CD4-positive, alpha-beta T cell treated with Interleukin-21 for 1 hour (primary cell): Measurements from ENCODE around the gene KISS1.

ENCODE experiments used
- DNase-seq: peaks from one replicate; pipeline ENCODE4 v3.0.0-alpha.2; 2020

Gene KISS1

DNA sequence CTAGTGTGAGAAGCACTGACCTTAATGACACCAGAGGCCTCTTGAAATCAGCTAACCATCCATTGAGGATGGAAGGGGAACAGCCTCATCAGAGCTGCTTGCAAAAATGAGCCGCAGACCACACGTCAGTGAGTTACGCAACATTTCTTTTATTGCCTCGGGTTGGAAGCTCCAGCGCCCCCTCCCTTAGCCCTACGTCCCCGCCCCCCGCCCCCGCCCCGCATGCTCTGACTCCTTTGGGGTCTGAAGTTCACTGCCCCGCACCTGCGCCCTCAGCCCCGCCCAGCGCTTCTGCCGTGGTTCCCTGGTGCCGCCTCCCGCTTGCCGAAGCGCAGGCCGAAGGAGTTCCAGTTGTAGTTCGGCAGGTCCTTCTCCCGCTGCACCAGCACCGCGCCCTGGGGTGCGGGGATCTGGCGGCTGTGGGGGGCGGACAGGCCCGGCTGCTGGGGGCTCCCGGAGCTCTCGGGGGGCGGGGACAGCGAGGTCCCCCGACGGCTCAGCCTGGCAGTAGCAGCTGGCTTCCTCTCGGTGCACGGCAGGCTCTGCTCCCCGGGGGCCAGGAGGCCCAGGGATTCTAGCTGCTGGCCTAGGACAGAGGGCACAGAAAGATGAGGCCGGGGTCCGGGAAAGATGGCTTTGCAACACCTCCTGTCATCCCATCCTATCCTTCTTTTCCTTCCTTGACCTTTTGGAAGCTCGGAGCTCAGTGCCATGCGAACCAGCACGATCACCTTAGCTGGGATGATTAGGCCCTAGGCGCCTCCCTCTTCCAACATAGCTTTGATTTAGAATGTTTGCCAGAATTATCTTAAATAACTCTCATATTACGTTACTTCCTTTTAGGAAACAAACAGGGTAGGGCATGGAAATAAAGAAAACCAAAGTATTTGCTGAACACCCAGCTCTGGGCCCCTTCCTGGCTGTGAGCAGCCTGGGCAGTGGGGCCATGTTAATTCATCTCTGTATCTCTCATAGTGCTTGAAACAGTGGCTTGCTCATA, 5.8 kb downstream of the KISS1 start:
- no peak for DNase-seq

DNA sequence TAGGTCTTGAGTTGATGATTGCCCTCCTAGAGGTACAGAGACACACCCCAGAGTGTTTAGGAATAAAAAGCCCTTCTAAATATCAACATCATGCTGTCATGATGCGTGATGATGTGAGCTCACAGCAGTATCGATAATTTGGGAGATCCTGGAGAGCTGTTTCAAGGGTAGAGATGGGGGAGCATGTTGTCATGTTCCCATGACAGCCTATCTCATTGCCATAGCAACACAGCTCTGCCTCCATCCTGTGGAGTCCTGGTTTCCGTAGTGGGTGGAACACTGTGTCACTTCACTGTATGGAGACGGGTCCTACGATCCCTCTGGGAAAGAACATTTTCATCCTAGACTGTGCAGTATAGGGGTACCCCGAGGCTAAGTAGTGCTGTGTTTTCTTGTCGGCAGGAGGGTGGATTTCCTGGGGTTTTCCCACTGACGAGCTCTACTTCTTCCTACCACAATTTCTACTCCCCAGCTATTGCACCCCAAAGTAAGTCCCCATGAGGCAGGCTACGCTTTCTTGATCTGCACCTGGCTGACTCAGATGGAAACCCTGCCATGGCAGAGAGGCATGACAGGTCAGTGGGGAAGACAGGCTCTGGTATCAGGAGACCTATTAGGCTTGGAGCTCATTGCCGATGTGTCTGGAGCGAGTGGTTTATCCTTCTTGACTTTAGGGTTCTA, 7.2 kb downstream of the KISS1 start:
- no peak for DNase-seq

- no peak for DNase-seq
Observed at GRCh38 chr1:204186597-204186996, 9.7 kb downstream of the KISS1 start.

- DNase-seq = no peak
Observed at GRCh38 chr1:204181116-204181515, 15.2 kb downstream of the KISS1 start.

DNA sequence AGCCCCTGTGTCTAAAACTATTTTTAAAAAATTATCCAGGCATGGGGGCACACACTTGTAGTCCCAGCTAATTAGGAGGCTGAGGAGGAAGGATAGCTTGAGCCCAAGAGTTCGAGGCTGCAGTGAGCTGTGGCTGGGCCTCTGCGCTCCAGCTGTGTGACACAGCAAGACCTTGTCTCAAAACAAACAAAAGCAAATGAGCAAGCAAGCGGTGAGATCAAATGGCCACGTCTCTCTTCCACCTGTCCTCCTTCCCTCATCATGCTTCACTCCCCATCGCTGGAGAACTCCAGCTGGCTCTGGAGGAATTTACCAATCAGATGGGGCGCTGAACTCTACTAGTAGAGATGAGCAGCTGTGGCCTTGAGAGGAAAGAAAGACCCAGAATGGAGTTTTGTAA, 16.2 kb downstream of the KISS1 start:
- no peak for DNase-seq

DNA sequence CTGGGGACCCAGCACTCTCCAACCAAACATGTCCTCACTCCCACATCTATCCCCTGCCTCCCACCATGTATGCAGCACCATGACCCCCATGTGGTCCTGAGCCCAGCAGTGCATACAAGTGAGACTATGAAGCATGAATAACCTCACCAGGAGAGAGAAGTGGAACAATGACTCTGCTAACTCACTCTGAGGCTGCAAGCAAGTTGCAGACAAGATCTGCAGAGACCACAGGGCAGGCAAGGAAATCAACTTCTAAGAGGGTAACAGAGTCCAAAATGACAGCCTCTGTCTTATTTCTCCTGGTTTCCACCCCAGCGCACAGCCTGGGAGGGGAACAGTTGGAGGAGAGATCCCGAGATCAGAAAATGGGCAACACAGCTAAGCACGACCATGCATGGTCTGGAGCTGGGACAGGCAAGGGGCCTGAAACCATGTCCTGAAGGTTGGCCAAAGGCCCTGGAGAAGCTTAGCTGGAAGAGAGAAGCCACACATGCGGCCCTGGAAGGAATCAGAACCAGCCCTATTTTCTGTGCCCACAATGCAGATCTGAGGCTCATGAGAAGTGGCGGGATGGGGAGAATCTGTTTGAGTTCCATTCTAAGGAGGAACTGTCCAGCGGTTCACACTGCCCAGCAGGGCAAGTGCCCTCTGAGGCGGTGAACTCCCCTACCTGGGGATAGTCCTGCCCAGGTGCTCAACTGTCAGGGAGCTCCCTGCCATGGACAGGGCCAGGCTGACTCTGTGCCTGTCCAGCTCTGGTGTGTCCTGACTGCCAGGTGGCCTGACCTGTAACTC, 17.6 kb downstream of the KISS1 start:
- no peak for DNase-seq

DNA sequence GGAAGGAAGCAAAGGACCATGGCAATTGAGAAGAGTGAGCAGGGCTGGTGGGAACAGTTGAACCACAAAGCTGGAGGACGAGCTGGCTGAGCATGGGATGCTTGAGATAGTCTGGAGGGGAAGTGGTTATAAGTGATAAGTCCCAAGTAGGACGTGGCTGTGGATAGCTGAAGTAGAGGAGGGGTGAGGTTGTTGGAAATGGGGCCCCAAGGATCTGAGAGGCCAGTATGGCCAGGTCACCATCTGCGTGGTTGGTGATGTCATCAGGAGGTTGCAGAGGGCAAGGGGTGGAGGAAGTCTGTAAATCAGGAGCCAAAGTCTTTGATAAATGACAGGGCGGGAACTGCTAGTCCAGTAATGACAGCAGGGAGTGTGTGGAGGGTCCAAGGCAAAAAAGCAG, 19.2 kb downstream of the KISS1 start:
- DNase-seq = no peak

DNA sequence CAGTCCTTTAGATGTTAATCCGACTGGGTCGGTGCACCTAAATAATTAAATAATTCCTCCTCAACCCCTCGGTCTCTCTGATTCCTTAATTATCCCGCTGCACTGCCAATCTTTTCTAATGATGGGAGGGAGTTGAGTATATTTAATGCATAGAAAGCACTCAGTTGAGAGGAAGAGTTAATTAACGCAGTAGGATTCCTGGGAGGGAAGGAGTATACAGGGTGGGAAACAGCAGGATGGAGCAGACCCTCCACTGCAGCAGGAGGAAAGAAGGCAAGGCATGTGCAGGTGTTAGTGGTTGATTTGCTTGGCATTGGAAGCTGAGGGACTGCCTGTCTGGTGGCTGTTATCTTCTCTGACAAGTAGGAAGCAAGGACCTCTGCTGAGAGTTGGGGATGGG, 20.2 kb downstream of the KISS1 start:
- no peak for DNase-seq

GRCh38 chr1:204174958-204175357, 21.3 kb downstream of the KISS1 start:
- DNase-seq = no peak

DNA sequence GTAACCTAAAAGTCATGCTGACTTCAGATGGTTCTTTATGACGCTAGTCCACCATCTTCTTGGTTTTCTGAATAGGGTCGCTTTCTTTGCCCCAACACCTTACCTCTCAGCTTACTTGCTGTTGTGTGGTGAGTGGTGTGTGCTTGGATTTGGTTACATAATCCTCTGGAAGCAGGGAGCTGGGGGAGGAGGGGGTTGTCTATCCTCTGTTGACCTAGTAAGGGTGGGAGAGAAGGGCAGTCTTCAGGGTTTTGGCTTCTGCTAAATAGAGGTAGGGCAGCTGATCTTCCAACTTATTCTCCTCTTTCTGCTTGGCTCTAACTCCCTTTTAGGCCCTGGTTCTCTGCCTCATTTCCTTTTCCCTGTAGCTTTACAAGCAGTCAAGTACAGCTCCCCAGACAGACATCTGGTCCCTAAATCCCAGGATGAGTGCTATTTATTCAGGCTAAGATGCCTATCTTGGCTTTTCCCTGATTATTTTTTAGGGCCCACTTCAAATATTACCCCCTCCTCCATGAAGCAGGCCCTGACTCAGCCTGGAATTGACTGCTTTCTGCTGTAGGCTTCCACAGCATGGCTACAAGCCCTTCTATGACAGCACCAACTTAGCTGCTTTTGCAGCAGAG, 23.8 kb downstream of the KISS1 start:
- no peak for DNase-seq

GRCh38 chr1:204171751-204172178, 24.5 kb downstream of the KISS1 start:
- DNase-seq = no peak

DNA sequence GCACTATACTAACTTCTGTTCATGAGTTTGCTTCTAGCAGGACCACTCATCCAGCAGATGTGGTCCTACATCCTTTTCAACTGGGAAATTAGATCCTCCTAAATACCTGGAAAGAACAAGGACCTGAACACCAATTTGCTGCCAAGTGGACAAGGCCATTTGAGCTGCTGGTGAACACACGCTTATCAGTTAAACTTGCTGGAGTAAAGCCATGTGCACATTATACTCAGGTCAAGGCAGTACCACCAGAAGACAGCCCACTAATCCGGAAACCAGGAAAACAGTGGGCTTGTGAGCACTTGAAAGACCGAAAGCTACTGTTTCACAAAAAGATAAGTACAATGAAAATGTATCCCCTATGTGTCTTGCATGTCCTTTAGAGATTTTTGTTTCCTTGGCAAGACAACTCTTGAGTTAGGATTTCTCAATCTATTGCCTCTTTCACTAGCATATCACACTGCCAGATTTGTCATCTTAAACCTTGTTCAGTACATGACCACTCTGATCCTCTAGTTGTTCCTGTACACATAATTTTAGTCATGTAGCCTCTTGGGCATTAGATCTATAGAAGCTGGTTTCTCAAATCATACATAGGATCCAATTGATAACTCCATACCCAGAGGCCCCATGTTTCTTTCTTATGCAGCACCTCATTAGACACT, 25.7 kb downstream of the KISS1 start:
- no peak for DNase-seq

DNA sequence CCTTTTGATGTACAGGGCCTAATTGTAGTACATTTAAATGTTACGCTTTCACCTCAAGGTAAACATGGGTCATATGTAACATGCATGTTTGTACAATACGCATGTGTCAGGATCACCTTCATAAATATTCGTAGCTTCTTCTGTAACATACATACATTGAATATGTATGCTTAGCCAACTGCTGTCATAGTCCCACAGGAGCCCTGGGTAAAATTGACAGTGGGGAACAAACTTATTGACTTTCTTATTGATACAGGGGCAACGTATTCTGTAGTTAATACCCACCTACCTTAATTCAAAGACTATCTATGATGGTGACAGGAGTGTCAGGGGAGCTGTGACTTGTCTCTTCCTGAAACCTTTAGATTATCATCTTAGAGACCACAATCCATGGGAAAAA, 26.4 kb downstream of the KISS1 start:
- DNase-seq = no peak

- no peak for DNase-seq
Observed at GRCh38 chr1:204167730-204168129, 28.6 kb downstream of the KISS1 start.

DNA sequence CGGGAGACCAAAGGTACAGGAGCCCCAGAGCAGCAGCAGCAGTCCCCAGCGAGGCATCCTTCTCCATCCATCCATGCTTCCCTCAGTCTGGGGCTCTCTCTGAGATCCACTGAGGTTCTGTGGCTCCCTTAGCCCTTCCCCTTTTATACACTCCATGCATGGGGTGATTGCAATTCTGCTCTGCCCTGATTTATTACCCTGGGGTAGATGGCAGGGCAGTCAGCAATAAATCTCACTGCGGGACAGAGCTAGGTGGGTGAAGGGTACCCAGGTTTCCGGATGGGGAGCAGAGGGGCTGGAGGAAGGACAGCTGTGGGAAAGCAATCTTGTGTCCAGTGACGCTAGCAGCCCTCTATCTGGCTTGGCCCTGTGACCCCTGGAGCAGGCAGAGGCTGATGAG, 30.1 kb downstream of the KISS1 start, which contains the start of gene REN:
Gene REN, minus strand, starts transcription at position 119 of the 400 bp plus-strand sequence. Its CDS starts 44 bp downstream, at position 75.
- no peak for DNase-seq

DNA sequence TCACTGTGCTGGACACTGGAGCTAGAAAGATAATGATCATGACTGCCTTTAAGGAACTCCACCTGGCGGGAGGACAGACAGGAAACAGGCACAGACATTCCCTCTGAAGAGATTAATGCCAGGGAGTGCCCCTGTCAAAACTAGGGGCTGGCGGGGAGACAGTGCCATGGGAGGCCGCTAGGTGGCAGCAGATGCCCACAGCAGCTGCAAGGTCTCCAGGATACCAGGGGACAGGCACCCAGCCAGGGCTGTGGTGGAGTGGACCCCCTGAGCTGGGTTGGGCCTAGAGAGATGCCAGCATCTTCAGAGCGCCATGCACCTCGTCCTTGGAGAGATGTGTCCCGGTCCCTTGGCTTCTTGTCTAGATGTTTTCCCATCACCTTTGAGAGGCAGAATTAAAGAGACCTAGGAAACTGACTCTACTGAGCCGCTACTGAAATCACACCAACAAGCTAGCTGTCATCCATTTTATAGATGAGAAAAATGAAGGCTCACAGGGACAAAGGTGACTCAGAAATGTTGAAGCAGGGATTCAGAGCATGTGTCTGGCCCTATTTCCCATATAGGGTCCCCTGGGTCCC, 33.7 kb downstream of the KISS1 start:
- DNase-seq = peak; percentile 76

- no peak for DNase-seq
Observed at GRCh38 chr1:204161609-204162493, 34.4 kb downstream of the KISS1 start.

DNA sequence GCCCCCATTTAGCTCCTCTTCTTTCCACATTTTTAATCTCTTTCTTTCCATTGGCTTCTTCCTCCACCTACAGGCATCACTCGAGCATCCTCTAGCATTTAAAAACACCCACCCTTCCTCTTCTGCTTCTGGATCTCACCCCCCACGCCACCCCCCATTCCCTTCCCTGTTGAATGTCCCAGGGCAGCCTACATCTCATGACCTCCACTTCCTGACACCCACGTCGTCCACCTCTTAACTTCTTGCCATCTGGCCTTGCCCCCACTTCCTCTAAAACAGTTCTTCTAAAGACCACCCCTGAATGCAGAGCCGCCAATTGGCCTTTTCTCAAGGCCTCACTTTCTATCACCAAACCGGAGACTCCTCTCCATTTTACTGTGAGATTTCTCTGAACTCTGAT, 38.3 kb downstream of the KISS1 start:
- DNase-seq = no peak

- no peak for DNase-seq
Observed at GRCh38 chr1:204155881-204156280, 40.4 kb downstream of the KISS1 start.

DNA sequence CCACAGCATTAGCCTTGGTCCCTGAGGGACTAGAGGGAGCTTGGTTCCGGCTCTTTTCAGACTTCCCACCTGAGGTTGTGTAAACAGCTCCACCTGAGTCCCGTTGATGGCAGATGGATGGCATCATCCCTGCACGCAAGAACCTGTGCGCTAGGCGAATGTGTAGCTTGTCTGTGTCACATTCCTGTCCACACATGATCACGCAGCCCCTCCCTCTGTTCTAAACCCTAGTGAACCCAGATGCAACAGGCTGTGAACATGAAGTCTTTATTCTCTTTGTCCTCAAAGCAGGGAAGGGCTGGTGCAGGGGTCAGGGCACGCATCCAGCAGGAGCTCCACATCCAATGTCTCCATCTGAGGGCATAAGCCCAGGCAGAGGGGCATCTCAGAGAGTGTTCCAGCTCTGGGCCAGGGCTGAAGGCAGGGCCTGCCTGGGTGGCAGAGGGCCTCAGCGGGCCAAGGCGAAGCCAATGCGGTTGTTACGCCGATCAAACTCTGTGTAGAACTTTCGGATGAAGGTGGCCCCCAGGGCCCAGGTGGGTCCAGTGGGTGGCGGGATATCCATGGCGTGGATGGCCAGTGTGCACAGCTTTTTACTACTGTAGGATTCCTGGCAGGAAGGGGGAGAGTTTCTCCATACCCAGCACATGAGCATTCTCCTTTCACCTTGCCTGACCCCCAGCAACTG, 41.6 kb downstream of the KISS1 start:
- no peak for DNase-seq
